Prostate gland (tissue), 2 donors: ENCODE data around the gene CCT7. TPM values are rescaled to one million over a fixed set of nuclear protein-coding genes. Genes with fewer than 3 reads are reported as not detected.

Experiments
- DNase-seq: peaks from one replicate; pipeline ENCODE4 v3.0.0-alpha.2; 2019; ENCODE audit warnings: low spot score
- H3K27ac ChIP-seq, 2 donors: fragments of 200-600 bp; sonication (generic); 2 replicates each; pipeline ENCODE4 v1.5.1; 2017 to 2019
- H3K27me3 ChIP-seq: fragments of 200-600 bp; sonication (generic); replicated peaks from 2 replicates; pipeline ENCODE4 v1.5.1; 2019; ENCODE audit not compliant: insufficient read depth
- H3K36me3 ChIP-seq, 2 donors: fragments of 200-600 bp; sonication (generic); 1 replicate in 1 of 2; 2 replicates in 1 of 2; pipeline versions ENCODE4 v1.5.1 to v1.8.1; 2017 to 2019
- H3K4me1 ChIP-seq: fragments of 200-600 bp; sonication (generic); replicated peaks from 2 replicates; pipeline ENCODE4 v1.5.1; 2019
- H3K4me3 ChIP-seq, 2 donors: fragments of 200-600 bp; sonication (generic); 2 replicates each; pipeline ENCODE4 v1.5.1; 2017 to 2019
- H3K9me3 ChIP-seq: fragments of 200-600 bp; sonication (generic); 2 replicates; pipeline ENCODE4 v1.5.1; 2017
- CTCF ChIP-seq, 4 experiments: fragments of 200-600 bp in 2 of 4; fragments of 450-650 bp in 2 of 4; sonication (generic) in 2 of 4; IDR thresholded peaks; 1 replicate in 3 of 4; 2 replicates in 1 of 4; pipeline ENCODE4 v1.5.1; 2016 to 2019; ENCODE audit warnings: antibody characterized with exemption in 4 of 4, mild to moderate bottlenecking in 2 of 4, moderate library complexity in 2 of 4
- POLR2A ChIP-seq: fragments of 450-650 bp; IDR thresholded peaks from one replicate; pipeline ENCODE4 v1.6.1; 2016; ENCODE audit warnings: antibody characterized with exemption, mild to moderate bottlenecking
- POLR2AphosphoS5 ChIP-seq: sonication (generic); formaldehyde crosslinking; IDR thresholded peaks from one replicate; pipeline ENCODE4 v1.6.1; 2017; ENCODE audit warnings: antibody characterized with exemption
- WGBS: methylation state at CpG from one replicate; pipeline ENCODE4 v1.1.5; 2018; 5-methylcytosine and 5-hydroxymethylcytosine counted together
- intact Hi-C: fragments of 100-400 bp; cut with DNase I; formaldehyde crosslinking; loops from one replicate; pipeline ENCODE4 v1.14.2; 2022
- total RNA-seq, 2 donors: library from RNA; depleted of rRNA; stranded (reverse); fragments of >200 nt; gene quantifications; one replicate each; pipeline ENCODE4 v1.1.0, GENCODE V29; 2016

CCT7 gene
- total RNA-seq, 2 donors from 2014 or later: 206 to 242 TPM

- DNase-seq: no peak
- Histone ChIP-seq H3K36me3 (no peaks in the 10 kb centered on the region), H3K27ac (no peak overlapping the region), H3K27me3 (no peaks in the 10 kb centered on the region), H3K9me3 (no peaks in the 10 kb centered on the region), H3K4me3 (no peak overlapping the region), H3K4me1 (no peaks in the 10 kb centered on the region)
- no peak for TF ChIP-seq CTCF (IDR thresholded peaks at IDR 0.05)
- no peak for TF ChIP-seq POLR2AphosphoS5
- TF ChIP-seq POLR2A: no peak
- intact Hi-C loops: no loop called here
- WGBS: 92% methylated on average over 4 of the region's 4 CpGs
Observed at GRCh38 chr2:73223821-73224220, 10.3 kb upstream of the CCT7 start.

- Histone ChIP-seq H3K4me3 (no peak overlapping the region), H3K9me3 (no peaks in the 10 kb centered on the region), H3K27me3 (no peaks in the 10 kb centered on the region), H3K4me1 (no peaks in the 10 kb centered on the region), H3K36me3 (no peaks in the 10 kb centered on the region), H3K27ac (no peak overlapping the region)
- no peak for TF ChIP-seq POLR2AphosphoS5
- TF ChIP-seq POLR2A: no peak
- no peak for TF ChIP-seq CTCF (IDR thresholded peaks at IDR 0.05)
- DNase-seq: no peak
- 74% methylated on average over 9 of the region's 9 CpGs for WGBS
- intact Hi-C loops: no loop called here
Observed at GRCh38 chr2:73225513-73226360, 8.4 kb upstream of the CCT7 start.

- Histone ChIP-seq H3K9me3 (no peaks in the 10 kb centered on the region), H3K4me1 (no peaks in the 10 kb centered on the region), H3K4me3 (no peak overlapping the region), H3K27ac (no peak overlapping the region), H3K27me3 (no peaks in the 10 kb centered on the region), H3K36me3 (no peaks in the 10 kb centered on the region)
- TF ChIP-seq CTCF (IDR thresholded peaks at IDR 0.05) (no peak), POLR2AphosphoS5 (no peak), POLR2A (no peak)
- WGBS: 65% methylated on average over 3 of the region's 3 CpGs
- no peak for DNase-seq
- intact Hi-C loops: no loop called here
Observed at GRCh38 chr2:73227086-73227485, 7.0 kb upstream of the CCT7 start.

- no peak for DNase-seq
- Histone ChIP-seq H3K36me3 (no peaks in the 10 kb centered on the region), H3K4me3 (no peak overlapping the region), H3K27ac (no peak overlapping the region), H3K27me3 (no peaks in the 10 kb centered on the region), H3K4me1 (no peaks in the 10 kb centered on the region), H3K9me3 (no peaks in the 10 kb centered on the region)
- TF ChIP-seq POLR2AphosphoS5: no peak
- no peak for TF ChIP-seq CTCF (IDR thresholded peaks at IDR 0.05)
- no peak for TF ChIP-seq POLR2A
- intact Hi-C loops: no loop called here
- WGBS: 78% methylated on average over 14 of the region's 14 CpGs
Observed at GRCh38 chr2:73228631-73229030, 5.5 kb upstream of the CCT7 start.
